ENCODE results near the gene THSD4.

- TF ChIP-seq, protein P1, sequence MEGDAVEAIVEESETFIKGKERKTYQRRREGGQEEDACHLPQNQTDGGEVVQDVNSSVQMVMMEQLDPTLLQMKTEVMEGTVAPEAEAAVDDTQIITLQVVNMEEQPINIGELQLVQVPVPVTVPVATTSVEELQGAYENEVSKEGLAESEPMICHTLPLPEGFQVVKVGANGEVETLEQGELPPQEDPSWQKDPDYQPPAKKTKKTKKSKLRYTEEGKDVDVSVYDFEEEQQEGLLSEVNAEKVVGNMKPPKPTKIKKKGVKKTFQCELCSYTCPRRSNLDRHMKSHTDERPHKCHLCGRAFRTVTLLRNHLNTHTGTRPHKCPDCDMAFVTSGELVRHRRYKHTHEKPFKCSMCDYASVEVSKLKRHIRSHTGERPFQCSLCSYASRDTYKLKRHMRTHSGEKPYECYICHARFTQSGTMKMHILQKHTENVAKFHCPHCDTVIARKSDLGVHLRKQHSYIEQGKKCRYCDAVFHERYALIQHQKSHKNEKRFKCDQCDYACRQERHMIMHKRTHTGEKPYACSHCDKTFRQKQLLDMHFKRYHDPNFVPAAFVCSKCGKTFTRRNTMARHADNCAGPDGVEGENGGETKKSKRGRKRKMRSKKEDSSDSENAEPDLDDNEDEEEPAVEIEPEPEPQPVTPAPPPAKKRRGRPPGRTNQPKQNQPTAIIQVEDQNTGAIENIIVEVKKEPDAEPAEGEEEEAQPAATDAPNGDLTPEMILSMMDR (IDR thresholded peaks at IDR 0.05) = no peak
- TF ChIP-seq POLR2A (IDR thresholded peaks at IDR 0.05) = no peak
Observed at GRCh38 chr15:71192816-71193215, 77.5 kb downstream of the THSD4 start.
